DLD1 (cell line): ENCODE data around the gene MARK3.
"Not testable (repeated sequence)": the region's sequence is repeated elsewhere in the genome, so short reads cannot be mapped to it uniquely, and the experiment has no call there.

ENCODE experiments used
- in situ Hi-C: cut with HindIII; loops from 2 replicates; pipeline ENCODE4 v1.10.0; 2017; ENCODE audit warnings: low sequenced_read_pairs

Gene MARK3

GRCh38 chr14:103509864-103510723 is 124.9 kb downstream of the MARK3 start:
- in situ Hi-C loops: no loop called here

GRCh38 chr14:103510724-103511693 is 125.8 kb downstream of the MARK3 start:
- in situ Hi-C loops: no loop called here

GRCh38 chr14:103512180-103512579 is 127.0 kb downstream of the MARK3 start:
- in situ Hi-C loops: not testable (repeated sequence)

DNA sequence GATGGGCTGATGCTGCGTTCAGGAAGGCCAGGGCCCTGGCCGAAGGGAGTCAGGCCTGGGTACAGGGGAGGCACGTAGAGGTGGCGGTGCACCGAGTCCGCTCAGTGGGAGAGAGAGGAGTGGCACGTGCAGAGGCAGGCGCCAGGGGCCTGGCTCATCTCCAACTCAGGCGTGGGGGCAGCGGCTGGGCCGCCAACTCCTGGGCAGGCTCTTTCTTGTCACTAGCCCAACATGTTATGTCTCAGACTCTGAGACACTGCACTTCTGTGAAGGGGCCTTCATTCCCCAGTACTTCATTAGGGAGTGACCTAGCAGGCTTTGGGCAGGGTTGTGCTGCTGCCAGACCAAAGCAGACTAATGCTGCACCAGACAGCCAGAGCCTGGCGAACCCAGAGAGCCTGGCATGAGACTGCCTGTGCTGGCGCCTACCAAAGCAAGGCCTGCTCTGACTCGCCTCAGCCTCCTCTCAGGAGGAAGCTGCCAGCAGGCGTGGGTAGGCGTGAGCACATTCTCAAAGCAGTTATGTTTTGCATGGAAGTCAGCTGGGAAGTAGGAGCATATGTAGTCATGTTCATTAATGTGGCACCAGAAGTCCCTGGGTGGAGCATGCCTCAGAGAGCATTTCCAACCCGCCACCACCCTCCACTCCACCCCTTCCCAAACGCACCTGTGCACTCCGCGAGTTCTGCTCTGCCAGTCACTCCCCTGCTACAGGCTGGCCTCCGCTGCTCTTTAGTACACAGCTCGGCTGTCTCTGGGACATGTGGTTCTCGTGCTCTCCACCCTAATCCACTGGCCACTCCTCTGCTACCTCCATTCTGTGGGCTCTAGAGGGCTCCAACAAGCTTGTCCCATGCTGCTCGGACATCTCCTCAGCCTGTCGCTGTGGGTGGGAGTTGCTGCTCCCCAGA is 127.7 kb downstream of the MARK3 start:
- in situ Hi-C loops: no loop called here

DNA sequence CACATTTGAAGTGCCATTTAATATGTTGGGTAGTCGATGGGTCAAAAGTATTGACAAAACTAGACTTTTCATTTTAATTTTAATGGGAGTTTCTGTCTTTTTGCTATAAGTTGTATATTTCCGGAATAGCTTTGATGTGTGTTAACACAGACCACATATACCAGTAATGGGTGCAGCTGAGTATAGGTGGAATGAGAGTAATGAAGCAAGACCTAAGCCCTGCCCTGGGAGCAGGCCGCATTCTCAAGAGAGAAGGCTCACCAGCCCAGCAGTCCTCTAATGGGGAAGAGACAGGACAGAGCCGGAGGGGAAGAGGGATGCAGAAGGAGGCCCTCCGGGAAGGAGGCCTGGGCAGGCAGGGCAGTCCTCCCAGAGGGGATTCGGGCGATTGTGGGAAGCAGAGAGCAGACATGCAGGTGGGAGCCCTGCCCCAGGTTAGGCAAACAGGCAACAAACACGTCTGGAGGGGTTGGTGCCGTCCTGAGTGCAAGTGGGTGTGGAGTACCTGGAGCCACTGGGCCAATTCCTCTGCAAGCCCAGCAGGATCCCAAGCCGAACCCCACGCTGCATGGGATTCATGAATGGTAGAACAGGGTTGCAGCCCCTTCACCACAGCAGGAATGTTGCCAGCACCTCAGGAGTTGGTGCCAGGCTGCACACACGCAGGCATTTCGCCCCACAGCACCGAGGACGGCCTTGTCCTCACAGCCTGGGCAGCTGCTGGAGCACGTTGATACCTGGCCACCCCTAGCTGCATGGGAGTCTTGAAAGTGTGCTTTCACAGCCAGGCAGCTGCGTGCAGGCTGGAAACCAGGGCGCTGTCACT is 129.6 kb downstream of the MARK3 start:
- in situ Hi-C loops: no loop called here

DNA sequence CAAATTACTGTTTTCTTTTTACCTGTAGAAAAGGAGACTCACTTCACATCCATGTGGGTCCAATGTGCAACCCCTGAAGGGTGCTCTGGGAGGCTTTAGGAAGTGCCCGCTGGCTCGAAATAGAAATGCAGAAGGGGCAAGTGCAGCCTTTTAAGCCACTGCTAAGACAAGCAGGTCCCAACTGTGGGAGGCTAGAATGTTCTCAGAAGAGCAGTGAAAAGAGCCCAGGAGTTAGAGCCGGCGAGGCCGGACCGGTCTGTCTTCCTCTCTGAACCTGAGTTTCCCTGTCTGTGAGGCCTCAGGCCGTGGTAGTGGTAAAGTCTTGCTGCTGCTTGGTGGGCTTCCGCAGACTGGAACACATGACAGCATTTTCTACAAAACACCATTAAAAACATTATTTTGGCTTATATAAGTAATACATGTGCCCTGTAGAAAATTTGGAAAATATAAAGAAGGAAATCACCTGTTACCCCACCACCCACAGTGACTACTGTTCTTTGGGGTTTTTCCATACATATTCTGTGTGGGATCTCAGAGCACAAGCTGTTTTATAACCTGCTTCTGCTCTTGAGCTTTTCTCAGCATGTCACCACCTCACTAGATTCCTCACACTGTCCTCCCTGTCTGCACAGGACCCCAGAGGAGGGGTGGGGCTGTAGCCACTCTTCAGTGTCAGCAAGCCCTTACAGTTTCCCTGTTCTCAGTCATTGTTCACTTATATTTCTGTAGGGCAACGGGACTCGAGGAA is 131.4 kb downstream of the MARK3 start:
- in situ Hi-C loops: no loop called here

DNA sequence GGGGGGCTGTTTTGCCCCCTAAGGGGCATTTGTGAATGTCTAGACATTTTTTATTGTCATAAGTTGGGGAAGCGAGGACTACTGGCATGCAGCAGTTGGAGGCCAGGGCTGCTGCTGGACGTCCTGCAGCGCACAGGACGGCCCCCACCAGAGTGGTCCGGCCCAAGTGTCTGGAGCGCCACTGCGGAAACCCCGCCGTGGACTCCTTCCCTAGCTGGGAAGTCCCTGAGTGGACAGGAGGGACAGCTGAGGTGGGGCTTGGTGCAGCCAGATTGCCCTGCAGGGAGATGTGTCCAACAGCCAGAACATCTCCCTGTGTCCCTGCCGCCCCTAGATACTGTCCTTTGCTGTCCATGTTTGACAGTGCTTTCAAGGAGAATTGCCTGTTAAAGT is 132.0 kb downstream of the MARK3 start:
- in situ Hi-C loops: no loop called here

DNA sequence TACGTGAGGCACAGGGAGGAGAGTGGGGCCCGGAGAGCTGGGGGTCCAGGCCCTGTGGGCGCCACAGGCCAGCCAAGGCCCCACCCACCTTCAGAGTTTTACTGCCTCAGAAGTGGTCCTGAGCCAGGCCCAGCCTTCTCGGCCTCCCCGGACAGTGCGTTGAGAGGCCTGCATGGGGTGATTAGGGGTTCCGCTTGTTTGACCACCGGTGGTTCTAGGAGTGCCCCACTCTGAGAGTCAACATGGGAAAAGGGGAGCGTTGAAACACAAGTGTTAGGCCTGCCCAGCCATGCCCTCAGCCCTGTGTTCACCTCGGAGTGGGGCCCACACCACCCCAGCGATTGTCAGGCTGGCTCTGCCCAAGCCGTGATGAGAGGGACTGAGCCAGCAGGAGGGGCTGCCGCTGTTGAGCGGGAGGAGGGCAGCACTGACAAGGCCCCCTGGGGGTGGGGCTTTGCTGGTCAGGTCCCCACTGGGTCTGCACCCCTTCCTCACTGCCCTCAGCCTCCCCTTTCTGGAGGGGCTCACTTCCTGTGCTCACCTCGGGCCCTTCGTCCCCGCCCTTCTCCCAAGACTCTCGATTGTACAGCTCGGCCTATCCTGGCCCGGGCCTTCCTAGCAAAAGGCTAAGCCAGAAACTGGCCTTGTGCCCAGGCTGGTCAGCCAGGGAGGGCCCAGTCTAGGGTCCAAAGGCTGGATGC is 132.7 kb downstream of the MARK3 start:
- in situ Hi-C loops: no loop called here

GRCh38 chr14:103518422-103519042 is 133.3 kb downstream of the MARK3 start:
- in situ Hi-C loops: no loop called here

DNA sequence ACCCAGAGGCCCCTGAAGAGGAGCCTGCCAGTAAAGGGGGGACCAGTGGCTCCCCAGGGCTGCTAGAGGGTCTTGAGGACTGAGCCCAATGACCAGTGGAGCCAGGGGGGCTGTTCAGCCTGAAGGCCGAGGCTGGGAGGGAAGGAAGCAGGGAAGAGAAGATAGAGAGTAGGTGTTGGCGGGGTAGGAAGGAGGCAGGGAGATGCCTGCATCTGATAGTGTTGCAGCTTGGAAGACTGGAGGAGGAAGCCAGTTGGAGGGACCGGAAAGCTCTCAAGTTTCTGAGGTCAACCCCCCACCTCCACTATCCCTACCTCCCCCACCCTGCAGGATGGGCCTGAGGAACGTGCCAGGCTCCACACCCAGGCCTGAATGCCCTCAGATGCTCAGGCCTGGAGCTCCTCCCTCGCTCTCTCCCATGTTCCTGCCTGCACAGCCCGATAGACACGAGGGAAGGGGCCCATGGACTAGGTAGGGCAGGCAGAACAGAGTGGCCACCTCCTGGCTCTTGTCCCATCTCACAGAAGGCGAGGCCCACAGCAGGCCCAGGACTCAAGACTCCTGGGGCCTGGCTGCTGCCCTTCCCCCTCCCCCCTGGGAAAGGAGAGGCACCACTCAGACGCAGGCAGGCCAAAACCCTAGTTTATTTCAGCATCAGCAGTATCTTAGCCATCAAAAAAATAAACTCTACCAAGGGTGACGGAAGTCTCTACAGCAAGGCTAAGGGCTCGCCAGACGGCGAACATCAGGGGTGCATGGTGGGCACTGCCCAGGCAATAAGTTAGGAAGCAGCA is 134.0 kb downstream of the MARK3 start:
- in situ Hi-C loops: no loop called here

DNA sequence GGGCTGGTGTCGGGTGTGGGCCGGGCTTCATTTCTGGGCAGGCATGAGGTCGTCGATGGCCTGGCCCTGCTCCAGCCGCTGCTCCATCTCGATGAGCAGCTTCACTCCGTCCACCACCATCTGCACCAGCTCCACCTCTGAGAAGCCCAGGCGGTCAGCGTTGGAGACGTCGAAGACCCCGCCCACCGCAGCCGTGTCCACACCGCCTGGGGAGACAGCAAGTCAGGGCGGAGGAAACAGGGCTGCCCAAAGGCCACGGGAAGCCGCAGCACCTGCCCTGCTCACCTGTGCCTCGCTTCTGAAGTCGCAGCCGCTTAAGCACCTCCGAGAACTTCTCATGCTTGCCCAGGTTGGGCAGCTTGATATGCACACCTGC is 134.6 kb downstream of the MARK3 start:
- in situ Hi-C loops: no loop called here

- in situ Hi-C loops: no loop called here
Measured at GRCh38 chr14:103520269-103520656, 135.0 kb downstream of the MARK3 start.

DNA sequence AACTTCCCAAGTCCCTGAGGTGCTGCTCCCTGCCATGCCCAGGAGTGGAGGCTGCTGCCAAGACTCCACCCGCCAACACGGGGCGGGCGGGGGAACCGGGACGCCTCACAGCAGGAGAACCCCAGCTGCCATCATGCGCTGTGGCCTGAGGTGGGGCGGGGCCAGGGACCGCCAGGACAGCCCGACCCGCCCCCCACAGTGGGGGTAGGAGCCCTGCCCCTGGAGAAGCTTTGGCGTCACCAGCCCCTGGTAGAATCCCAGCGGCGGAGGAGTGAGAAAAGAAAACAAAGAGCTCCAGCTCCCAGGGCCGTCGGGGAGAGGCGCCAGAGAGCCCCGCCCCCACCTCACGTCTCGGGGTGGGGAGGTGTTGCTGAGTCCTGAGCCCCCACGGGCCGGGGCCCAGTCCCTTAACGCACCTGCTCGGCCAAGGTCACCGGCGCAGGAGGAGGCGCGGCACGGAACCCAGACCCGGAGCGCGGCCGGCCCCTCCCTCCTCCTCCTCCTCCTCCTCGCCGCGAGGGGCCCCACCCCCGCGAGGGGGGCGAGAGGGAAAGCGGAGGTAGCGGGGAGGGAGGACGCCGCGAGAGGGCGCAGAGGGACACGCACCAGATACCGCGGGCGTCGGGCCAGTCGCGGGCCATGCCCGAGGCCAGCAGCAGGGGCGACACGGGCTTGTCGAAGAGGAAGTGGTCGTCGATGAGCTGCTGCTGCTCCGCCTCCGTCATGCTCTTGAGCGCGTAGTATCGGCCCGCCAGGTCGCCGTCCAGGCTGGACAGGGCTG is 135.6 kb downstream of the MARK3 start:
- in situ Hi-C loops: no loop called here

- in situ Hi-C loops: no loop called here
Measured at GRCh38 chr14:103521438-103521950, 136.3 kb downstream of the MARK3 start.

DNA sequence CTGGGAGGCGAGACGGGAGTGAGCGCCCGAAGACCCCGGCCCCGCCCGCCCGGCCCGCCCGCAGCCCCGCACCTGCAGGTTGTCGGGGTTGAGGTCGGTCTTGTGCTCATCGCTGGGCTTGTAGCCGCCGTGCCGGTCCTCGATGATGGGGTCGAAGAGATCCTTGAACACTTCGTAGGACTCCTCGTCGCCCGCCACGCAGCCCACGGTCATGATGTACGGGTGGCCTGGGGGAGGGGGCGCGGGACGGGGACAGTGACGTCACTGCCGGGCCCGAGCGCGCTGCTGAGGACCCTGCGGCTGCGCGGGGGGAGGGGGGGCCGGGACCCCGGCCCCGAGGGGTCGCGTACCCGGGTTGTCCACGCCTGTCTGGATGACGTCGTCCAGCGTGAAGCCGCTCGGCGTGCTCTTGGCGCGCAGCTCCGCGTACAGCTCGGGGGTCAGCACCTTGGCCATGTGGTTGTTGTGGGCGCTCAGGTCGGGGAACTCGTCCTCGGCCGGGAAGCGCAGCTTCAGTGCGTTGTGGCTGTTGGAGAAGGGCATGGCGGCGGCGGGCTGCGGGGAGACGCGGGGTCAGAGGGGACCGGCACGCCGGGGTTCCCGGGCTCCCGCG is 136.8 kb downstream of the MARK3 start:
- in situ Hi-C loops: no loop called here
